Central memory CD8-positive, alpha-beta T cell (primary cell): ENCODE data around the gene KDM6A.
A peak's percentile ranks its signal among the peaks of the same experiment; 100 is the strongest.
"Not testable (repeated sequence)": the region's sequence is repeated elsewhere in the genome, so short reads cannot be mapped to it uniquely, and the experiment has no call there.

Experiments
- ATAC-seq: fragments of 150-1000 bp; cut with Tn5 transposase; replicated peaks from 2 replicates; pipeline ENCODE4 v1.10.0; 2022; ENCODE audit warnings: mild to moderate bottlenecking, moderate FRiP score, moderate number of reproducible peaks; ENCODE audit not compliant: poor library complexity, severe bottlenecking; ENCODE audit errors: extremely low read depth
- DNase-seq, 2 donors: peaks; one replicate each; pipeline ENCODE4 v3.0.0; 2021; ENCODE audit warnings: low spot score in 2 of 2
- H3K27ac Mint-ChIP-seq: one replicate; pipeline ENCODE4 v1.8.0; 2022; ENCODE audit warnings: low read depth, mild to moderate bottlenecking, moderate library complexity, mixed read lengths
- H3K27me3 Mint-ChIP-seq: one replicate; pipeline ENCODE4 v1.8.0; 2022; ENCODE audit warnings: mixed read lengths
- H3K36me3 Mint-ChIP-seq: one replicate; pipeline ENCODE4 v1.8.0; 2022; ENCODE audit warnings: mild to moderate bottlenecking, moderate library complexity, mixed read lengths; ENCODE audit not compliant: insufficient read depth
- H3K4me1 Mint-ChIP-seq: one replicate; pipeline ENCODE4 v1.8.0; 2022; ENCODE audit warnings: mixed read lengths
- H3K4me3 Mint-ChIP-seq: one replicate; pipeline ENCODE4 v1.8.0; 2022; ENCODE audit warnings: mild to moderate bottlenecking, moderate library complexity, mixed read lengths
- H3K9me3 Mint-ChIP-seq: one replicate; pipeline ENCODE4 v1.8.0; 2022; ENCODE audit warnings: mixed read lengths

Gene KDM6A

DNA sequence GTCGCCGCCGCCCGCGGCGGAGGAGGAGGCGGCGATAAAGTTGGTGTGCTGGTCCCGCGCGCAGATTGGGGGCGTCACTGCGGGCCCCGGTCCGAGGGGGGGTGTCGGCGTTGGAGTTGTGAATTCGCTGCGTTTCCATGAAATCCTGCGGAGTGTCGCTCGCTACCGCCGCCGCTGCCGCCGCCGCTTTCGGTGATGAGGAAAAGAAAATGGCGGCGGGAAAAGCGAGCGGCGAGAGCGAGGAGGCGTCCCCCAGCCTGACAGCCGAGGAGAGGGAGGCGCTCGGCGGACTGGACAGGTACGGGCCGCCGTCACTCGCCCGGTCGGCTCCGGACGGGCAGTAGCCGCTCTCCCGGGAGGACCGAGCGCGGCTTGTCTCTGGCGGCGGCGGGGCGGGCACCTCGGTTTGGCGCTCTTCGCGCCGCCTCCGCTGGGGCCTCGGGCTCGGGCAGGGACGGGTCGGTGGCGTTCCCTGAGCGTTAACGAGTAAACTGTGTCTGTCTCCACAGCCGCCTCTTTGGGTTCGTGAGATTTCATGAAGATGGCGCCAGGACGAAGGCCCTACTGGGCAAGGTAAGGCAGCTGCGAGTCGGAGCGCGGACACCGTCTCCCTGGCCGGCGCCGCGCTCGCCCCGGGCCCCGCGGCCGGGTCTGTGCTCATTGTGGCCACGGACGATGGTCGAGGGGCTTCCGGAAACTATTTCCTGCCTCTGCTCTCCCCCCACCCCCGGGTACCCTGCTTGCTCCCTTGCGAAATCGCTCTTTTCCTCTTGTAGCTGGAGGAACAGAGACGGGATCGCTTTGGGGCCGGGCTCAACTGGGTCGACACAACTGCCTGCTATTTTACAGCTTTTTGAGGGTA is 658 bp downstream of the KDM6A start:
- Mint-ChIP-seq H3K36me3 (peaks cover 8% of the 10 kb centered on the region), H3K27me3 (no peaks in the 10 kb centered on the region), H3K9me3 (no peaks in the 10 kb centered on the region), H3K4me3 (peak overlapping the region; percentile 90), H3K27ac (peak overlapping the region; percentile 89), H3K4me1 (peaks cover 6% of the 10 kb centered on the region)
- DNase-seq (peak; percentile 16 to 18), ATAC-seq (peak; percentile 5)

DNA sequence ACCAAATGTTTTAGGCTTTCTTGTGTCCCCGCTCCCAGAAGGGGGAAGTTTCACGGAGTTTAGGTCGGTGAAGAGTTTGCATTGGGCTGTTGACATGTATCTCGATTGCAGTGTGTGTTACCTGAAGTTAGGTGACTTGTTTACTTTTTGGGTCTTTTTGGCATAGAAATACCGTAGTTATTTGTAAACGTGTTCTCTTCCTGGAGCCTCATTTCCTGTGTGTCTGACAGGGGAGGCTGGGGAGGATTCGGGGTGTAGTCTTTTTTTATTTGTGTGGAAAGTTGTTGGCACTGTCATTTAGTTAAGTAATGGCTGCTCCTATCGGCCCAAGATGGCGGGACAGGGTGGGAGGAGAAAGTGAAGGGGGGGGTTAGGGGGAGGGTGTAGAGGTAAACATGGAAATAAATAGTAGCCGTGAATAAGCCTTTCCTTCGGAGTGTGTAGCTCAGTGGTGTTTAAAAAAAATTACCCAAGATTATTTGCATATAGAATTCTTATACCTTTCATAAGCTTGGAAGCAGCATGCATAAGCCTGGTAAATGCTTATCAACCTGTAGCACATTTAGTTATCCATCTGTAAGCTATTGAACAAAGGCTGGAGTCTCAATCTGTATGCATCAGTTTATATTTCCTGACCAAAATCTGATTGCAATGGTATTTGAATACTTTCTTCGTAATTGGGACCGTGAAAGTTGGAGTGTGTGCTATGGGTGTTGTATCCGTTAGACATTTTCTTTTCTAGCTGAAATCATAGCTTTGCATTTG is 1.6 kb downstream of the KDM6A start:
- Mint-ChIP-seq H3K4me1 (peaks cover 6% of the 10 kb centered on the region), H3K4me3 (peak overlapping the region; percentile 90), H3K36me3 (peaks cover 8% of the 10 kb centered on the region), H3K27ac (peak overlapping the region; percentile 70), H3K9me3 (no peaks in the 10 kb centered on the region), H3K27me3 (no peaks in the 10 kb centered on the region)
- DNase-seq (no peak), ATAC-seq (no peak)

DNA sequence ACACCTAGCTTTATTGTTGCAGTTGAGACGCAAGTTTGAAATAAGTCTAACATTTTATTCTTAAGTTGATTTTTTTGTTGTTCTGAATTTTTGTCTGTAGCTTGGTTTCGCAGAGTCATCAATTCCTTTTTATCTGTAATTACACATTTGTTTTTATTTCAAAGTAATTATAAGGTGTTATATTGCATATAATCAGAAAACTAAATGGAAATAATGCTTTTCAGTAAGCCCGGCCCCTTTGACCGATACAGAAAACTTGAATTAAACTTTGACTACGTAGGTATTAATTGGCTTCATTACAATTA is 2.1 kb downstream of the KDM6A start:
- Mint-ChIP-seq H3K4me3 (peak overlapping the region; percentile 90), H3K36me3 (peaks cover 8% of the 10 kb centered on the region), H3K27me3 (no peaks in the 10 kb centered on the region), H3K9me3 (no peaks in the 10 kb centered on the region), H3K4me1 (peaks cover 6% of the 10 kb centered on the region), H3K27ac (peak overlapping the region; percentile 70)
- ATAC-seq, result no peak
- no peak for DNase-seq

DNA sequence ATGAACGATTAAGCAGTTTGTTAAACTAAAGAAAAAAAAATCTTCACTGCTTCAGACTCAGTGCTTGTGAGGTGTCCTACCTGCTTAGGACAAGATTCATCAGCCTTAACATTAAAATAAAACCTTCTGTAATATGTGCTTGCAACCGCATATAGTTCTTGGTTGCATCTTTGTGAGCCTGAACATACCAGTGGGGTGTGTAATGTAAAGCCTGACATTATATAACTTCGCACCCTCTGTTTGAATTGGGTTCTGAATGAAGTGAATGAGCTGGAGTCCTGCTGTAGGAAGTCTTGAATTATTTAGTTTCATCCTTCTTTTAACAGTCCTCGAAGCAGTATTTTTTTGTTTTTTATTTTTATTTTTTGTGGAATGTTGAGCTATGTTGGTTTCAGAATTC is 3.1 kb downstream of the KDM6A start:
- Mint-ChIP-seq H3K27ac (no peak overlapping the region), H3K4me1 (peaks cover 9% of the 10 kb centered on the region), H3K9me3 (no peaks in the 10 kb centered on the region), H3K4me3 (peak overlapping the region; percentile 90), H3K27me3 (no peaks in the 10 kb centered on the region), H3K36me3 (peaks cover 8% of the 10 kb centered on the region)
- ATAC-seq, result no peak
- DNase-seq, result no peak

DNA sequence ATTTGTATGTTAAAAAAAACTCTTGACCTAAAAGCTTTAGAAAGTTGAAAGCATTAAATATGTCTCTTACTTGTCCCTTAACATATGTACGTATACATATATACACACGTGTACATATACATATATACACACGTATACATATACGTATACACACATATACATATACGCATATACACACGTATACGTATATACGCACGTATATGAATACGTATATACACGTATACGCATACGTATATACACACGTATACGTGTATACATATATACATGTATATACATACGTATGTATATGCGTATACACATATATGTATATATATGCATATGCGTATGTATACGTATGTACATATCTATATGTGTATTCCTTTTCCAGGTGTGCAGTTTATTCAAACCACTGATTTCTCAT is 3.8 kb downstream of the KDM6A start:
- Mint-ChIP-seq H3K4me1 (peaks cover 11% of the 10 kb centered on the region), H3K27ac (no peak overlapping the region)
- ATAC-seq, result no peak

DNA sequence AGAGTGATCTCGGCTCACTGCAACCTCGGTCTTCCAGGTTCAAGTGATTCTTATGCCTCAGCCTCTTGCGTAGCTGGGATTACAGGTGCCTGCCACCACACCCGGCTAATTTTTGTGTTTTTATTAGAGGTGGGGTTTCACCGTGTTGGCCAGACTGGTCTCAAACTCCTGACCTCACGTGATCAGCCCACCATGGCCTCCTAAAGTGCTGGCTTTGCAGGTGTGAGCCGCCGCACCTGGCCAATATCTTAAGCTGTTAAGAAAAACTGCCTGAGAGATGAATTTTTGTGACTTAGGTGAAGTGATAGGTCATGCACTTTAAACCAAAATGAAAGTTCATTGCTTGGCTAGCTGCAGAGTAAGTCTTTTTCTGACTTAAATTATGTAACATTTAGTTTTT is 5.8 kb downstream of the KDM6A start:
- H3K9me3 Mint-ChIP-seq, result no peaks in the 10 kb centered on the region
- H3K27ac Mint-ChIP-seq, result no peak overlapping the region

More for the DNA sequence above, 3.8 kb downstream of the KDM6A start:
- no peak for DNase-seq
- no peaks in the 10 kb centered on the region for H3K9me3 Mint-ChIP-seq
- peaks cover 8% of the 10 kb centered on the region for H3K36me3 Mint-ChIP-seq
- H3K4me3 Mint-ChIP-seq, result no peak overlapping the region
- H3K27me3 Mint-ChIP-seq, result no peaks in the 10 kb centered on the region

DNA sequence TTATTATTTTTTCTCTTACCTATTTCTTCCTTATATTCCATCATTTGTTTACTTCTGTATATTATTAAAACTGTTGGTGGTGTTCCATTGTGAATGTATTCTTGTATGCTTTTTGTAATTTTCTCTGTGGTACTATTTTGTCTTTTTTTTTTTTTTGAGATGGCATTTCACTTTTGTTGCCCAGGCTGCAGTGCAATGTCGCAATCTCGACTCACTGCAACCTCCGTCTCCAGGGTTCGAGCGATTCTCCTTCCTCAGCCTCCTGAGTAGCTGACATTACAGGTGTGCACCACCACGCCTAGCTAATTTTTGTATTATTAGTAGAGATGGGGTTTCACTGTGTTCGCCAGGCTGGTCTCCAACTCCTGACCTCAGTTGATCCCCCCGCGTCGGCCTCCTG is 8.6 kb downstream of the KDM6A start:
- H3K27me3 Mint-ChIP-seq, result no peaks in the 10 kb centered on the region
- no peaks in the 10 kb centered on the region for H3K9me3 Mint-ChIP-seq
- DNase-seq, result no peak
- no peak overlapping the region for H3K27ac Mint-ChIP-seq
- ATAC-seq, result no peak
- no peak overlapping the region for H3K4me3 Mint-ChIP-seq
- H3K4me1 Mint-ChIP-seq, result peaks cover 32% of the 10 kb centered on the region
- peaks cover 10% of the 10 kb centered on the region for H3K36me3 Mint-ChIP-seq

More for the DNA sequence above, 5.8 kb downstream of the KDM6A start:
- H3K4me3 Mint-ChIP-seq, result no peak overlapping the region
- ATAC-seq, result no peak
- DNase-seq, result no peak
- peaks cover 21% of the 10 kb centered on the region for H3K4me1 Mint-ChIP-seq
- H3K36me3 Mint-ChIP-seq, result peaks cover 6% of the 10 kb centered on the region
- H3K27me3 Mint-ChIP-seq, result no peaks in the 10 kb centered on the region

DNA sequence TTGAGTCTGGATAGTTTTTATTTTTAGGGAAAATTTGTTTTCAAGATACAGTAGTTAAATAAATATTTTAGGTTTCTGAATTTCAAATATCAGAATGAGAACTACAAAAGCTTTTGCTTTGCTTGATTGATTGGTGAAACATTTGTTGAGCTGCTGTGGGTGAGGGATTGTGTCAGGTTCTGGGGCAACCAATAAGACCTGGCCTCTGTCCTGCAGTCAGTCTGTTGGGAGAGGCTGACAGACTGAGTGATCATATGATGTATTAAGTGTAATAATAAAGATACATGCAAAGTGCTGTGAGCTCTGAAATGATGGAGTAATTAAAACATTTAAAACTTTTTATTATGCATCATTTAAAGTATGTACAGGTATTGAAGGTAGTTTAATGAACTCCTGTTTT is 9.6 kb downstream of the KDM6A start:
- peaks cover 32% of the 10 kb centered on the region for H3K4me1 Mint-ChIP-seq
- ATAC-seq (no peak), DNase-seq (no peak)
- peaks cover 11% of the 10 kb centered on the region for H3K36me3 Mint-ChIP-seq
- no peaks in the 10 kb centered on the region for H3K9me3 Mint-ChIP-seq
- H3K27ac Mint-ChIP-seq, result no peak overlapping the region
- H3K4me3 Mint-ChIP-seq, result no peak overlapping the region
- H3K27me3 Mint-ChIP-seq, result no peaks in the 10 kb centered on the region

DNA sequence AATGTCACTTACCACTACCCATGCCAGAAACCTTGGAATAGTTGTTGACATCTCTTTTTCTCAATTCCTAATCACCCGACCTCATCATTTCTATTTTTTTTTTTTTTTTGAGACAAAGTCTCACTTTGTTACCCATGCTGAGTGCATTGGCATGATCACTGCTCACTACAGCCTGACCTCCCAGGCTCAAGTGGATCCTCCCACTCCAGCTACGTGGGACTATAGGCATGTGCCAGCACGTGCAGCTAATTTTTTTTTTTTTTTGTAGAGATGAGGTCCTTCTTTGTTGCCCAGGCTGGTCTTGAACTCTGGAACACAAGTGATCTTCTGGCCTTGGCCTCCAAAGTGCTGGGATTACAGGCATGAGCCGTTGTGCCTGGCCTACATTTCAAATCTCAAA is 12.0 kb downstream of the KDM6A start:
- Mint-ChIP-seq H3K36me3 (peaks cover 15% of the 10 kb centered on the region), H3K27ac (no peak overlapping the region), H3K27me3 (no peaks in the 10 kb centered on the region), H3K4me3 (no peak overlapping the region), H3K9me3 (no peaks in the 10 kb centered on the region), H3K4me1 (peaks cover 34% of the 10 kb centered on the region)
- DNase-seq, result no peak
- ATAC-seq, result no peak

DNA sequence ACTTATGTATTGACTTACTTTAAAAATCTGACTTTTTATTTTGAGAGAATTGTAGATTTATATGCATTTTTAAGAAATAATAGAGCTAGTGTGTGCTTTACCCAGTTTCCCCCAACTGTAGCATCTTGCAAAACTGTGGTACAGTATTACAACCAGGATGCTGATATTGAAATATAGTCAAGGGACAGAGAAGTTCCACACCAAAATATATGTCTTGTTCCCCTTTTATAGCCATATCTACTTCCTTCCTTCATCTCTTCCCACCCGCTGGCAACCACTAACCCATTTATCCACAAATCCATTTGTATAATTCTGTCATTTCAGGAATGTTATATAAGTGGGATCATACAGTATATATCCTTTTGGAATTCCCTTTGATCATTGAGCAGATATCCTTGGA is 16.8 kb downstream of the KDM6A start:
- DNase-seq (no peak), ATAC-seq (no peak)
- no peaks in the 10 kb centered on the region for H3K27me3 Mint-ChIP-seq
- H3K4me1 Mint-ChIP-seq, result peaks cover 23% of the 10 kb centered on the region
- no peaks in the 10 kb centered on the region for H3K9me3 Mint-ChIP-seq
- peak overlapping the region; percentile 6 for H3K4me3 Mint-ChIP-seq
- H3K27ac Mint-ChIP-seq, result no peak overlapping the region
- H3K36me3 Mint-ChIP-seq, result peaks cover 11% of the 10 kb centered on the region

DNA sequence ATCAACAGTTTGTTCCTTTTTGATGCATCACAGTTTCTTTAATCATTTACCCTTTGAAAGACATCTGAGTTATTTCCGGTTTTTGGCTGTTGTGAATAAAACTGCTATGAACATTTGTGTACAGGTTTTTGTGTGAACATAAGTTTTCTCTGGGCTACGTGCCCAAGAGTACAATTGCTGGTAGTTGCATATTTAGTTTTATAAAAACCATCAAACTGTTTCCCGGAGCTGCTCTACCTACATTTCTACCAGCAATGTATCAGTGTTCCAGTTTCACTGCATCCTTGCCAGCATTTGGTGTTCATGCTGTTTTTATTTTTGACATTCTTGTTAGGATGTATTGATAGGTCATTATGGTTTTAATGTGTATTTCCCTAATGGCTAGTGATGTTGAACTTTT is 17.3 kb downstream of the KDM6A start:
- Mint-ChIP-seq H3K27me3 (no peaks in the 10 kb centered on the region), H3K4me3 (peak overlapping the region; percentile 6), H3K27ac (no peak overlapping the region), H3K9me3 (no peaks in the 10 kb centered on the region), H3K36me3 (peaks cover 13% of the 10 kb centered on the region), H3K4me1 (peaks cover 24% of the 10 kb centered on the region)
- ATAC-seq (no peak), DNase-seq (no peak)

DNA sequence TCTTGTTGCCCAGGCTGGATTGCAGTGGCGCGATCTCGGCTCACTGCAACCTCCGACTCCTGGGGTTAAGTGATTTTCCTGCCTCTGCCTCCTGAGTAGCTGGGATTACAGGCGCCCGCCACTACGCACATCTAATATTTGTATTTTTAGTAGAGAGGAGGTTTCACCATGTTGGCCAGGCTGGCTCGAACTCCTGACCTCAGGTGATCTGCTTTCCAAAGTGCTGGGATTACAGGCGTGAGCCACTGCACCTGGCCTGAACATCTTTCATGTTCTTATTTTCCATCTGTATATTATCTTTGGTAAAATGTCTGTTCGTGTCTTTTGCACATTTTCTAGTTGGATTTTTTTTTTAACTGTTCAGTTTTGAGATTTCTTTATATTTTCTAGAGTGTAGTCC is 17.7 kb downstream of the KDM6A start:
- not testable (repeated sequence) for H3K27ac Mint-ChIP-seq, H3K27me3 Mint-ChIP-seq, DNase-seq, H3K4me3 Mint-ChIP-seq, H3K9me3 Mint-ChIP-seq, ATAC-seq
- H3K36me3 Mint-ChIP-seq, result peaks cover 13% of the 10 kb centered on the region
- H3K4me1 Mint-ChIP-seq, result peaks cover 28% of the 10 kb centered on the region

DNA sequence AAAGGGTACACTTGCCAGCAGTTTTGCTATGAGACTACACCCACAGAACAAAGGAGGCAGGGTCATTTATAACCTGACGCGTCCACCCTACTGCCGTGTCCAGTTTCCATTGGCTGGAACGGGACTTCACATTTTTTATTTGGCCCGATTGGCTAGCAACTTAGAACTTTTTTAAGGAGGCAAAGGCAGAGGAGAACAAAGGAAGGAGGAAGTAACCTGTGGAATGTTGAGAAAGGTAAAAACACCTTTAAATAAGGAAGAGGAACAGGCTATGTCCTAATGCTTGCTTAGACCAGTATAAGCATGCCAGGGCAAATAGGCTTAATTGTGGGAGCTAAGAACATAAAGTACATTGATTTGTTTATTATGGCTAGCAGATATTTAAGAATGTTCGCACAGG is 18.7 kb downstream of the KDM6A start:
- Mint-ChIP-seq H3K4me3 (no peak overlapping the region), H3K36me3 (peaks cover 8% of the 10 kb centered on the region), H3K4me1 (peaks cover 28% of the 10 kb centered on the region), H3K27me3 (no peaks in the 10 kb centered on the region), H3K27ac (no peak overlapping the region), H3K9me3 (no peaks in the 10 kb centered on the region)
- no peak for DNase-seq
- ATAC-seq, result no peak
